IMR-90 (cell line): ENCODE data around the gene RNU5D-1. TPM values are rescaled to one million over a fixed set of nuclear protein-coding genes. Genes with fewer than 3 reads are reported as not detected.

ENCODE experiments used
- ATAC-seq: fragments of 200-7000 bp; cut with Tn5 transposase; 2 replicates; pipeline ENCODE4 v1.9.1; 2020; ENCODE audit warnings: low read depth, mild to moderate bottlenecking, moderate library complexity
- BruUV-seq: library from RNA; stranded (reverse); fragments of 400-500 nt; replicated peaks from 2 replicates; lab custom pipeline; 2021; lab: Mats Ljungman, UMichigan
- CTCF ChIA-PET: fragments of 300-600 bp; formaldehyde crosslinking; extraction: SDS; loops from one replicate; lab custom pipeline; 2021; ENCODE audit warnings: antibody characterized with exemption; lab: Yijun Ruan, JAX
- POLR2A ChIA-PET: fragments of 300-600 bp; sonication (Branson Sonifier 250); formaldehyde crosslinking; loops from one replicate; lab custom pipeline; 2022; ENCODE audit warnings: antibody characterized with exemption; ENCODE audit not compliant: unreplicated experiment; lab: Charles Lee
- DNase-seq: peaks from one replicate; pipeline ENCODE4 v3.0.0; 2013
- H2AFZ ChIP-seq: replicated peaks from 2 replicates; pipeline ENCODE3; 2013; ENCODE audit warnings: low read length, mild to moderate bottlenecking; ENCODE audit not compliant: poor library complexity
- H2AK5ac ChIP-seq: 2 replicates; pipeline ENCODE4 v1.6.1; 2013; ENCODE audit warnings: low read depth, low read length, inconsistent platforms
- H2AK9ac ChIP-seq: replicated peaks from 2 replicates; pipeline ENCODE3; 2013; ENCODE audit warnings: mild to moderate bottlenecking, low read depth, low read length, moderate library complexity; ENCODE audit not compliant: poor library complexity
- H2BK120ac ChIP-seq: 2 replicates; pipeline ENCODE4 v1.6.1; 2013; ENCODE audit warnings: low read depth, low read length, inconsistent platforms
- H2BK15ac ChIP-seq: 3 replicates; pipeline ENCODE4 v1.6.1; 2013; ENCODE audit warnings: low read depth, low read length, inconsistent platforms
- H2BK20ac ChIP-seq: 2 replicates; pipeline ENCODE4 v1.6.1; 2013; ENCODE audit warnings: low read depth, mild to moderate bottlenecking, inconsistent platforms, low read length, moderate library complexity
- H2BK5ac ChIP-seq: 2 replicates; pipeline ENCODE4 v1.6.1; 2013; ENCODE audit warnings: mild to moderate bottlenecking, low read depth, low read length, inconsistent platforms; ENCODE audit not compliant: poor library complexity, severe bottlenecking
- H3K14ac ChIP-seq: replicated peaks from 2 replicates; pipeline ENCODE4 v1.6.1; 2013; ENCODE audit warnings: low read depth, low read length, inconsistent platforms
- H3K18ac ChIP-seq: 2 replicates; pipeline ENCODE4 v1.6.1; 2013; ENCODE audit warnings: low read depth, low read length, control low read depth
- H3K23ac ChIP-seq: 2 replicates; pipeline ENCODE4 v1.6.1; 2013; ENCODE audit warnings: low read depth, low read length, inconsistent platforms
- H3K27ac ChIP-seq: 2 replicates; pipeline ENCODE4 v1.5.1; 2013; ENCODE audit warnings: mild to moderate bottlenecking, control low read depth, low read length; ENCODE audit not compliant: insufficient read depth
- H3K27me3 ChIP-seq: 2 replicates; pipeline ENCODE4 v1.6.1; 2013; ENCODE audit warnings: low read length; ENCODE audit not compliant: control insufficient read depth, insufficient read depth
- H3K36me3 ChIP-seq: 2 replicates; pipeline ENCODE4 v1.6.1; 2013; ENCODE audit warnings: low read length, mixed read lengths; ENCODE audit not compliant: control insufficient read depth, insufficient read depth
- H3K4ac ChIP-seq: 2 replicates; pipeline ENCODE4 v1.6.1; 2013; ENCODE audit warnings: low read depth, low read length, inconsistent platforms
- H3K4me1 ChIP-seq: 2 replicates; pipeline ENCODE4 v1.6.1; 2013; ENCODE audit warnings: low read length, mixed read lengths; ENCODE audit not compliant: control insufficient read depth, insufficient read depth
- H3K4me2 ChIP-seq: 2 replicates; pipeline ENCODE4 v1.6.1; 2013; ENCODE audit warnings: low read depth, mild to moderate bottlenecking, control low read depth, low read length, moderate library complexity
- H3K4me3 ChIP-seq: 2 replicates; pipeline ENCODE4 v1.5.1; 2013; ENCODE audit warnings: low read depth, mild to moderate bottlenecking, control low read depth, low read length, moderate library complexity; ENCODE audit not compliant: insufficient read depth
- H3K56ac ChIP-seq: 2 replicates; pipeline ENCODE4 v1.6.1; 2013; ENCODE audit warnings: low read length, inconsistent platforms; ENCODE audit not compliant: insufficient read depth; ENCODE audit errors: extremely low read depth
- H3K79me1 ChIP-seq, 2 experiments: 2 replicates each; pipeline ENCODE4 v1.6.1; 2013; ENCODE audit warnings: low read length in 2 of 2, inconsistent platforms in 1 of 2, low read depth in 1 of 2
- H3K9ac ChIP-seq: 2 replicates; pipeline ENCODE4 v1.6.1; 2013; ENCODE audit warnings: low read depth, low read length, control low read depth
- H3K9me1 ChIP-seq: 2 replicates; pipeline ENCODE4 v1.6.1; 2013; ENCODE audit warnings: low read length, inconsistent platforms; ENCODE audit not compliant: insufficient read depth
- H3K9me3 ChIP-seq: 2 replicates; pipeline ENCODE4 v1.6.1; 2013; ENCODE audit warnings: low read length; ENCODE audit not compliant: control insufficient read depth, insufficient read depth
- H4K20me1 ChIP-seq: 2 replicates; pipeline ENCODE4 v1.6.1; 2013; ENCODE audit warnings: low read length, inconsistent platforms; ENCODE audit not compliant: insufficient read depth
- H4K5ac ChIP-seq: 2 replicates; pipeline ENCODE4 v1.6.1; 2013; ENCODE audit warnings: mild to moderate bottlenecking, low read depth, low read length, control low read depth
- H4K8ac ChIP-seq, 2 experiments: 2 replicates each; pipeline ENCODE4 v1.6.1; 2013; ENCODE audit warnings: low read depth in 2 of 2, low read length in 2 of 2, control low read depth in 1 of 2, inconsistent platforms in 1 of 2
- H4K91ac ChIP-seq: 2 replicates; pipeline ENCODE4 v1.6.1; 2013; ENCODE audit warnings: low read depth, low read length, inconsistent platforms; ENCODE audit not compliant: insufficient read depth
- BHLHE40 ChIP-seq: fragments of 150-350 bp; IDR thresholded peaks from 2 replicates; pipeline ENCODE4 v1.6.1; 2016; ENCODE audit warnings: mild to moderate bottlenecking, low read depth, low read length
- FOS ChIP-seq: fragments of 150-350 bp; IDR thresholded peaks from 2 replicates; pipeline ENCODE4 v1.6.1; 2016; ENCODE audit warnings: low read depth, low read length
- MXI1 ChIP-seq: IDR thresholded peaks from 2 replicates; pipeline ENCODE4 v1.6.1; 2012; ENCODE audit warnings: low read depth, mild to moderate bottlenecking, low read length, moderate library complexity, borderline replicate concordance
- WGBS, 2 experiments: methylation state at CpG; one replicate each; pipeline versions ENCODE4 v1.1.5 to v1.1.7; 2013; ENCODE audit warnings: missing lambda C conversion rate in 2 of 2; ENCODE audit not compliant: insufficient read length in 1 of 2; ENCODE audit errors: extremely low coverage in 2 of 2; 5-methylcytosine and 5-hydroxymethylcytosine counted together
- dilution Hi-C: fragments of 300-500 bp; cut with HindIII; formaldehyde crosslinking; loops from one replicate; pipeline ENCODE4 v1.14.3; 2018; ENCODE audit warnings: low sequenced_read_pairs; ENCODE audit not compliant: unreplicated experiment
- in situ Hi-C: fragments of 300-500 bp; cut with MboI; formaldehyde crosslinking; loops from 3 replicates; pipeline ENCODE4 v1.14.3; 2019; ENCODE audit warnings: low sequenced_read_pairs, inconsistent platforms, mixed read lengths
- intact Hi-C: fragments of 100-400 bp; cut with micrococcal nuclease; formaldehyde crosslinking; loops from 2 replicates; pipeline ENCODE4 v1.10.0; 2022
- polyA plus RNA-seq, 3 experiments: library from polyadenylated mRNA; depleted of rRNA; stranded (reverse); fragments of >200 nt; gene quantifications; 2 replicates each; pipeline ENCODE4 v1.2.3, GENCODE V29; 2012; ENCODE audit warnings: low replicate concordance in 1 of 3
- total RNA-seq: library from RNA; depleted of rRNA; stranded (reverse); fragments of >200 nt; gene quantifications from 2 replicates; pipeline ENCODE4 v1.2.3, GENCODE V29; 2012
- TF ChIP-seq, protein P1 (sequence below): fragments of 150-350 bp; IDR thresholded peaks from 2 replicates; pipeline ENCODE4 v1.6.1; 2016; ENCODE audit warnings: low read depth, mild to moderate bottlenecking, low read length, moderate library complexity, borderline replicate concordance

Gene RNU5D-1
- total and polyA plus RNA-seq, 2 of the 4 experiments (the other 2 are of a cell fraction): not detected

GRCh38 chr1:44735992-44736391, 5.0 kb upstream of the RNU5D-1 start:
- Histone ChIP-seq H3K4me3 (no peak overlapping the region), H3K4me1 (no peaks in the 10 kb centered on the region), H4K8ac (no peak overlapping the region), H3K79me1 (peaks cover 8 to 19% of the 10 kb centered on the region in 2 experiments; a peak in 3 of 4 replicates), H4K91ac (no peak overlapping the region), H3K23ac (no peak overlapping the region), H3K36me3 (no peaks in the 10 kb centered on the region), H4K20me1 (no peaks in the 10 kb centered on the region), H2AFZ (no peak overlapping the region), H3K56ac (no peak overlapping the region), H3K4me2 (no peak overlapping the region), H2AK5ac (no peak overlapping the region), H2BK15ac (no peak overlapping the region), H3K18ac (no peak overlapping the region), H3K4ac (no peak overlapping the region), H3K9ac (no peak overlapping the region), H2BK5ac (no peak overlapping the region), H3K27me3 (no peaks in the 10 kb centered on the region), H2AK9ac (no peak overlapping the region), H3K14ac (no peak overlapping the region), H2BK20ac (no peak overlapping the region), H4K5ac (no peak overlapping the region), H3K9me3 (no peaks in the 10 kb centered on the region), H3K9me1 (no peaks in the 10 kb centered on the region), H3K27ac (no peak overlapping the region), H2BK120ac (no peak overlapping the region)
- TF ChIP-seq, protein P1, sequence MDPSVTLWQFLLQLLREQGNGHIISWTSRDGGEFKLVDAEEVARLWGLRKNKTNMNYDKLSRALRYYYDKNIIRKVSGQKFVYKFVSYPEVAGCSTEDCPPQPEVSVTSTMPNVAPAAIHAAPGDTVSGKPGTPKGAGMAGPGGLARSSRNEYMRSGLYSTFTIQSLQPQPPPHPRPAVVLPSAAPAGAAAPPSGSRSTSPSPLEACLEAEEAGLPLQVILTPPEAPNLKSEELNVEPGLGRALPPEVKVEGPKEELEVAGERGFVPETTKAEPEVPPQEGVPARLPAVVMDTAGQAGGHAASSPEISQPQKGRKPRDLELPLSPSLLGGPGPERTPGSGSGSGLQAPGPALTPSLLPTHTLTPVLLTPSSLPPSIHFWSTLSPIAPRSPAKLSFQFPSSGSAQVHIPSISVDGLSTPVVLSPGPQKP: no peak
- TF ChIP-seq FOS: no peak
- no peak for TF ChIP-seq BHLHE40
- no peak for TF ChIP-seq MXI1
- POLR2A ChIA-PET: no interaction called here
- intact Hi-C loops (no loop called here), dilution Hi-C loops (no loop called here), in situ Hi-C loops (no loop called here)
- DNase-seq (no peak), ATAC-seq (no peak)
- CTCF ChIA-PET: no interaction called here
- BruUV-seq: no TSS peak
- no CpG with 5 or more reads among the region's 1 CpG for WGBS, 2 experiments
